CD4-positive, alpha-beta T cell (primary cell): ENCODE data around the gene SHC4. TPM values are rescaled to one million over a fixed set of nuclear protein-coding genes. Genes with fewer than 3 reads are reported as not detected.

ENCODE experiments used
- ATAC-seq: fragments of 200-7000 bp; cut with Tn5 transposase; one replicate; pipeline ENCODE4 v1.10.0; 2022; ENCODE audit warnings: mild to moderate bottlenecking; ENCODE audit not compliant: poor library complexity
- CTCF ChIA-PET: fragments of 350-600 bp; sonication (Branson Sonifier 250); formaldehyde crosslinking; loops from one replicate; lab custom pipeline; 2021; ENCODE audit warnings: antibody characterized with exemption, inconsistent platforms; lab: Charles Lee
- POLR2A ChIA-PET: fragments of 350-600 bp; sonication (Branson Sonifier 250); formaldehyde crosslinking; loops from one replicate; lab custom pipeline; 2021; ENCODE audit warnings: antibody characterized with exemption, inconsistent platforms; lab: Charles Lee
- DNase-seq, 14 experiments: peaks; one replicate each; pipeline ENCODE4 v3.0.0-alpha.2; 2013 to 2020; ENCODE audit warnings: mixed read lengths in 2 of 14
- H3K27ac ChIP-seq, 2 donors: one replicate each; pipeline versions ENCODE4 v1.5.1 to v1.7.0; 2013; ENCODE audit warnings: low read length in 2 of 2, low read depth in 1 of 2, mild to moderate bottlenecking in 1 of 2
- H3K27me3 ChIP-seq, 2 experiments: 1 replicate in 1 of 2; 2 replicates in 1 of 2; pipeline versions ENCODE4 v1.6.1 to v1.7.0; 2013; ENCODE audit warnings: low read length in 2 of 2, control low read depth in 1 of 2, mild to moderate bottlenecking in 1 of 2, moderate library complexity in 1 of 2; ENCODE audit not compliant: insufficient read depth in 2 of 2, control insufficient read depth in 1 of 2
- H3K36me3 ChIP-seq: one replicate; pipeline ENCODE4 v1.6.1; 2013; ENCODE audit warnings: low read length, control low read depth; ENCODE audit not compliant: insufficient read depth
- H3K4me1 ChIP-seq: one replicate; pipeline ENCODE4 v1.6.1; 2013; ENCODE audit warnings: low read length, control low read depth; ENCODE audit not compliant: insufficient read depth
- H3K4me3 ChIP-seq: one replicate; pipeline ENCODE4 v1.5.1; 2013; ENCODE audit warnings: mild to moderate bottlenecking, low read length, moderate library complexity
- H3K9me3 ChIP-seq, 2 experiments: 1 replicate in 1 of 2; 2 replicates in 1 of 2; pipeline versions ENCODE4 v1.6.1 to v1.7.0; 2013; ENCODE audit warnings: low read length in 2 of 2, mild to moderate bottlenecking in 2 of 2, control low read depth in 1 of 2, moderate library complexity in 1 of 2; ENCODE audit not compliant: control insufficient read depth in 1 of 2, insufficient read depth in 1 of 2
- H3K27ac Mint-ChIP-seq: one replicate; pipeline ENCODE4 v1.8.0; 2020; ENCODE audit warnings: mixed read lengths
- H3K27me3 Mint-ChIP-seq: one replicate; pipeline ENCODE4 v1.8.0; 2021; ENCODE audit warnings: mixed read lengths
- H3K36me3 Mint-ChIP-seq: one replicate; pipeline ENCODE4 v1.8.0; 2021; ENCODE audit warnings: low read depth, mixed read lengths
- H3K4me1 Mint-ChIP-seq: one replicate; pipeline ENCODE4 v1.8.0; 2021; ENCODE audit warnings: low read depth, mixed read lengths
- H3K4me3 Mint-ChIP-seq: one replicate; pipeline ENCODE4 v1.8.0; 2020; ENCODE audit warnings: mild to moderate bottlenecking, mixed read lengths
- H3K9me3 Mint-ChIP-seq: one replicate; pipeline ENCODE4 v1.8.0; 2020; ENCODE audit warnings: mixed read lengths
- CTCF ChIP-seq: fragments of 200-600 bp; IDR thresholded peaks from one replicate; pipeline ENCODE4 v1.8.0; 2022; ENCODE audit warnings: antibody characterized with exemption, mild to moderate bottlenecking
- intact Hi-C, 2 experiments: fragments of 100-400 bp; cut with DNase I in 1 of 2; cut with micrococcal nuclease in 1 of 2; formaldehyde crosslinking; loops; one replicate each; pipeline versions ENCODE4 v1.15.1 to v1.9.0; 2023 to 2025; cut with DNase I, micrococcal nuclease
- total RNA-seq, 174 experiments: library from RNA in 2 of 174; stranded (reverse) in 2 of 174; gene quantifications; one replicate each; pipeline ENCODE4 v1.2.3 and lab custom pipeline; 2021 to 2026

SHC4 gene
- total RNA-seq, 2 experiments from 2014 or later = not detected

- ChIA-PET POLR2A (interaction anchor here (1.3 kb wide), 1 partner anchor 72 kb away, joined by 4 read pairs; the partner anchor contains the start of gene EID1), CTCF (interaction anchor here (0.8 kb wide), 1 partner anchor 116 kb away, joined by 3 read pairs; no protein-coding TSS in a partner anchor)
- no peak overlapping the region for H3K27ac ChIP-seq
- H3K9me3 ChIP-seq = no peaks in the 10 kb centered on the region
- intact Hi-C loops = loop anchor here in 1 of 2 experiments (5.0 kb wide), 1 partner anchor 1616 kb away; the partner anchor contains the start of gene USP8
- peaks cover 10% of the 10 kb centered on the region for H3K4me1 ChIP-seq
- Mint-ChIP-seq H3K36me3 (peaks cover 13% of the 10 kb centered on the region), H3K27me3 (no peaks in the 10 kb centered on the region), H3K9me3 (no peaks in the 10 kb centered on the region), H3K4me3 (no peak overlapping the region), H3K27ac (no peak overlapping the region), H3K4me1 (peaks cover 32% of the 10 kb centered on the region)
- H3K36me3 ChIP-seq = no peaks in the 10 kb centered on the region
- DNase-seq (no peak), ATAC-seq (no peak)
- H3K27me3 ChIP-seq = no peaks in the 10 kb centered on the region
- TF ChIP-seq CTCF = no peak
- H3K4me3 ChIP-seq = no peak overlapping the region
Measured at GRCh38 chr15:48806151-48806550, 157.6 kb downstream of the SHC4 start.

- no peaks in the 10 kb centered on the region for H3K9me3 ChIP-seq
- CTCF ChIA-PET = no interaction called here
- Mint-ChIP-seq H3K27me3 (no peaks in the 10 kb centered on the region), H3K4me3 (no peak overlapping the region), H3K4me1 (peaks cover 32% of the 10 kb centered on the region), H3K36me3 (peaks cover 9% of the 10 kb centered on the region), H3K27ac (no peak overlapping the region), H3K9me3 (no peaks in the 10 kb centered on the region)
- POLR2A ChIA-PET = interaction anchor here (1.3 kb wide), 1 partner anchor 72 kb away, joined by 4 read pairs; the partner anchor contains the start of gene EID1
- H3K27me3 ChIP-seq = no peaks in the 10 kb centered on the region
- H3K4me1 ChIP-seq = peaks cover 10% of the 10 kb centered on the region
- DNase-seq (no peak), ATAC-seq (no peak)
- TF ChIP-seq CTCF = no peak
- no peak overlapping the region for H3K27ac ChIP-seq
- intact Hi-C loops = loop anchor here in 1 of 2 experiments (5.0 kb wide), 1 partner anchor 1617 kb away; the partner anchor contains the start of gene USP8
- no peak overlapping the region for H3K4me3 ChIP-seq
- no peaks in the 10 kb centered on the region for H3K36me3 ChIP-seq
Measured at GRCh38 chr15:48805591-48805990, 158.1 kb downstream of the SHC4 start.

GRCh38 chr15:48803877-48804276 lies 159.8 kb downstream of the SHC4 start:
- Histone ChIP-seq H3K9me3 (no peaks in the 10 kb centered on the region), H3K27me3 (no peaks in the 10 kb centered on the region), H3K4me3 (no peak overlapping the region), H3K27ac (no peak overlapping the region), H3K4me1 (no peaks in the 10 kb centered on the region), H3K36me3 (no peaks in the 10 kb centered on the region)
- no peak for TF ChIP-seq CTCF
- intact Hi-C loops = loop anchor here in 1 of 2 experiments (5.0 kb wide), 1 partner anchor 447 kb away; no protein-coding TSS in a partner anchor
- no peak overlapping the region for H3K4me3 Mint-ChIP-seq
- peaks cover 19% of the 10 kb centered on the region for H3K4me1 Mint-ChIP-seq
- H3K36me3 Mint-ChIP-seq = peaks cover 6% of the 10 kb centered on the region
- POLR2A ChIA-PET = no interaction called here
- no peak overlapping the region for H3K27ac Mint-ChIP-seq
- no peaks in the 10 kb centered on the region for H3K9me3 Mint-ChIP-seq
- CTCF ChIA-PET = no interaction called here
- no peaks in the 10 kb centered on the region for H3K27me3 Mint-ChIP-seq
- no peak for DNase-seq
- ATAC-seq = no peak
